Measurements from ENCODE around the gene DCUN1D4. TPM values are rescaled to one million over a fixed set of nuclear protein-coding genes. Genes with fewer than 3 reads are reported as not detected.
"Not testable (repeated sequence)": the region's sequence is repeated elsewhere in the genome, so short reads cannot be mapped to it uniquely, and the experiment has no call there.

Gene DCUN1D4
- total and polyA plus RNA-seq, 4 donors: 35.2 to 86.0 (median 49.0) TPM

GRCh38 chr4:51885363-51885762, 42.4 kb downstream of the DCUN1D4 start:
- Histone ChIP-seq H3K4me1 (ENCODE audit: control insufficient read depth, insufficient read depth, low read length) (no peaks in the 10 kb centered on the region), H3K27me3 (ENCODE audit: control insufficient read depth, insufficient read depth, low read length) (no peaks in the 10 kb centered on the region), H3K4me3 (ENCODE audit: low read depth, low read length) (no peak overlapping the region), H3K9me3 (ENCODE audit: control insufficient read depth, insufficient read depth, low read length) (no peaks in the 10 kb centered on the region), H3K27ac (ENCODE audit: low read depth, low read length) (no peak overlapping the region), H3K36me3 (ENCODE audit: control insufficient read depth, insufficient read depth, low read length) (peaks cover 22% of the 10 kb centered on the region)
- 79% methylated on average over 5 of the region's 5 CpGs for WGBS (ENCODE audit: insufficient coverage)
- peak in 1 of 6 donors; percentile 20 for DNase-seq (ENCODE audit: low read depth in 4 of 6, low spot score in 6 of 6)

GRCh38 chr4:51890760-51891159, 47.8 kb downstream of the DCUN1D4 start:
- Histone ChIP-seq H3K4me3 (ENCODE audit: low read depth, low read length) (no peak overlapping the region), H3K27me3 (ENCODE audit: control insufficient read depth, insufficient read depth, low read length) (no peaks in the 10 kb centered on the region), H3K27ac (ENCODE audit: low read depth, low read length) (no peak overlapping the region), H3K9me3 (ENCODE audit: control insufficient read depth, insufficient read depth, low read length) (no peaks in the 10 kb centered on the region), H3K4me1 (ENCODE audit: control insufficient read depth, insufficient read depth, low read length) (no peaks in the 10 kb centered on the region), H3K36me3 (ENCODE audit: control insufficient read depth, insufficient read depth, low read length) (peaks cover 22% of the 10 kb centered on the region)
- no CpG with 5 or more reads among the region's 1 CpG for WGBS (ENCODE audit: insufficient coverage)
- no peak for DNase-seq (ENCODE audit: low read depth in 4 of 6, low spot score in 6 of 6)

GRCh38 chr4:51893402-51893801, 50.4 kb downstream of the DCUN1D4 start:
- not testable (repeated sequence) for H3K4me1 ChIP-seq (ENCODE audit: control insufficient read depth, insufficient read depth, low read length); H3K27ac ChIP-seq (ENCODE audit: low read depth, low read length); H3K4me3 ChIP-seq (ENCODE audit: low read depth, low read length); H3K36me3 ChIP-seq (ENCODE audit: control insufficient read depth, insufficient read depth, low read length); DNase-seq (ENCODE audit: low read depth in 4 of 6, low spot score in 6 of 6); H3K27me3 ChIP-seq (ENCODE audit: control insufficient read depth, insufficient read depth, low read length); H3K9me3 ChIP-seq (ENCODE audit: control insufficient read depth, insufficient read depth, low read length)
- WGBS (ENCODE audit: insufficient coverage): 96% methylated on average over 16 of the region's 16 CpGs

- H3K27ac ChIP-seq (ENCODE audit: low read depth, low read length): no peak overlapping the region
- 100% methylated on average over 1 of the region's 1 CpG for WGBS (ENCODE audit: insufficient coverage)
- H3K4me1 ChIP-seq (ENCODE audit: control insufficient read depth, insufficient read depth, low read length): no peaks in the 10 kb centered on the region
- no peaks in the 10 kb centered on the region for H3K27me3 ChIP-seq (ENCODE audit: control insufficient read depth, insufficient read depth, low read length)
- H3K36me3 ChIP-seq (ENCODE audit: control insufficient read depth, insufficient read depth, low read length): peaks cover 4% of the 10 kb centered on the region
- H3K9me3 ChIP-seq (ENCODE audit: control insufficient read depth, insufficient read depth, low read length): no peaks in the 10 kb centered on the region
- no peak for DNase-seq (ENCODE audit: low read depth in 4 of 6, low spot score in 6 of 6)
- H3K4me3 ChIP-seq (ENCODE audit: low read depth, low read length): no peak overlapping the region
These were observed 51.2 kb downstream of the DCUN1D4 start for GRCh38 chr4:51894059-51894645.

GRCh38 chr4:51895158-51895557, 52.2 kb downstream of the DCUN1D4 start:
- Histone ChIP-seq H3K4me3 (ENCODE audit: low read depth, low read length) (no peak overlapping the region), H3K27ac (ENCODE audit: low read depth, low read length) (no peak overlapping the region), H3K27me3 (ENCODE audit: control insufficient read depth, insufficient read depth, low read length) (no peaks in the 10 kb centered on the region), H3K9me3 (ENCODE audit: control insufficient read depth, insufficient read depth, low read length) (no peaks in the 10 kb centered on the region), H3K4me1 (ENCODE audit: control insufficient read depth, insufficient read depth, low read length) (no peaks in the 10 kb centered on the region), H3K36me3 (ENCODE audit: control insufficient read depth, insufficient read depth, low read length) (peaks cover 4% of the 10 kb centered on the region)
- 75% methylated on average over 1 of the region's 3 CpGs for WGBS (ENCODE audit: insufficient coverage)
- DNase-seq (ENCODE audit: low read depth in 4 of 6, low spot score in 6 of 6): no peak

GRCh38 chr4:51895816-51896408, 53.0 kb downstream of the DCUN1D4 start:
- WGBS (ENCODE audit: insufficient coverage): 0% methylated on average over 1 of the region's 2 CpGs
- H3K4me1 ChIP-seq (ENCODE audit: control insufficient read depth, insufficient read depth, low read length): no peaks in the 10 kb centered on the region
- H3K27ac ChIP-seq (ENCODE audit: low read depth, low read length): no peak overlapping the region
- peak; percentile 17 to 80 (median 26) for DNase-seq (ENCODE audit: low read depth in 4 of 6, low spot score in 6 of 6)
- H3K9me3 ChIP-seq (ENCODE audit: control insufficient read depth, insufficient read depth, low read length): no peaks in the 10 kb centered on the region
- H3K4me3 ChIP-seq (ENCODE audit: low read depth, low read length): no peak overlapping the region
- H3K27me3 ChIP-seq (ENCODE audit: control insufficient read depth, insufficient read depth, low read length): no peaks in the 10 kb centered on the region
- peaks cover 6% of the 10 kb centered on the region for H3K36me3 ChIP-seq (ENCODE audit: control insufficient read depth, insufficient read depth, low read length)

GRCh38 chr4:51901363-51901762, 58.4 kb downstream of the DCUN1D4 start:
- no peaks in the 10 kb centered on the region for H3K4me1 ChIP-seq (ENCODE audit: control insufficient read depth, insufficient read depth, low read length)

GRCh38 chr4:51906167-51906958, 63.4 kb downstream of the DCUN1D4 start:
- Histone ChIP-seq H3K4me1 (ENCODE audit: control insufficient read depth, insufficient read depth, low read length) (no peaks in the 10 kb centered on the region), H3K27me3 (ENCODE audit: control insufficient read depth, insufficient read depth, low read length) (no peaks in the 10 kb centered on the region), H3K4me3 (ENCODE audit: low read depth, low read length) (no peak overlapping the region), H3K9me3 (ENCODE audit: control insufficient read depth, insufficient read depth, low read length) (no peaks in the 10 kb centered on the region), H3K27ac (ENCODE audit: low read depth, low read length) (no peak overlapping the region), H3K36me3 (ENCODE audit: control insufficient read depth, insufficient read depth, low read length) (peaks cover 15% of the 10 kb centered on the region)
- WGBS (ENCODE audit: insufficient coverage): 100% methylated on average over 3 of the region's 7 CpGs
- DNase-seq (ENCODE audit: low read depth in 4 of 6, low spot score in 6 of 6): no peak

More at GRCh38 chr4:51901363-51901762, 58.4 kb downstream of the DCUN1D4 start:
- no peak overlapping the region for H3K27ac ChIP-seq (ENCODE audit: low read depth, low read length)
- H3K4me3 ChIP-seq (ENCODE audit: low read depth, low read length): no peak overlapping the region
- H3K9me3 ChIP-seq (ENCODE audit: control insufficient read depth, insufficient read depth, low read length): no peaks in the 10 kb centered on the region
- H3K27me3 ChIP-seq (ENCODE audit: control insufficient read depth, insufficient read depth, low read length): no peaks in the 10 kb centered on the region
- 79% methylated on average over 4 of the region's 5 CpGs for WGBS (ENCODE audit: insufficient coverage)
- DNase-seq (ENCODE audit: low read depth in 4 of 6, low spot score in 6 of 6): no peak
- H3K36me3 ChIP-seq (ENCODE audit: control insufficient read depth, insufficient read depth, low read length): peaks cover 14% of the 10 kb centered on the region

GRCh38 chr4:51907006-51907669, 64.2 kb downstream of the DCUN1D4 start:
- no CpG with 5 or more reads among the region's 3 CpGs for WGBS (ENCODE audit: insufficient coverage)
- DNase-seq (ENCODE audit: low read depth in 4 of 6, low spot score in 6 of 6): no peak
- Histone ChIP-seq H3K9me3 (ENCODE audit: control insufficient read depth, insufficient read depth, low read length) (no peaks in the 10 kb centered on the region), H3K4me3 (ENCODE audit: low read depth, low read length) (no peak overlapping the region), H3K27me3 (ENCODE audit: control insufficient read depth, insufficient read depth, low read length) (no peaks in the 10 kb centered on the region), H3K36me3 (ENCODE audit: control insufficient read depth, insufficient read depth, low read length) (peaks cover 14% of the 10 kb centered on the region), H3K27ac (ENCODE audit: low read depth, low read length) (no peak overlapping the region), H3K4me1 (ENCODE audit: control insufficient read depth, insufficient read depth, low read length) (no peaks in the 10 kb centered on the region)
